ENCODE measurements around the gene RBM23. TPM values are rescaled to one million over a fixed set of nuclear protein-coding genes. Genes with fewer than 3 reads are reported as not detected.
"Not testable (repeated sequence)": the region's sequence is repeated elsewhere in the genome, so short reads cannot be mapped to it uniquely, and the experiment has no call there.

The RBM23 gene
- total RNA-seq, 1 donor from 2014 or later: 170 TPM

GRCh38 chr14:22852940-22853767, 65.8 kb downstream of the RBM23 start:
- Histone ChIP-seq H3K79me2 (ENCODE audit: low read depth) (no peaks in the 10 kb centered on the region), H3K4me1 (peaks cover 12% of the 10 kb centered on the region), H3K9me3 (ENCODE audit: low read depth) (no peaks in the 10 kb centered on the region), H4K20me1 (ENCODE audit: low read depth) (no peaks in the 10 kb centered on the region), H2AFZ (replicated peaks) (peak overlapping the region; percentile 99), H3K27me3 (no peaks in the 10 kb centered on the region), H3K9ac (no peak overlapping the region), H3K4me3 (peak overlapping the region; percentile 52), H3K27ac (no peak overlapping the region), H3F3A (ENCODE audit: low read depth) (peaks cover 3% of the 10 kb centered on the region), H3K36me3 (no peaks in the 10 kb centered on the region), H3K4me2 (peak overlapping the region; percentile 91)
- Mint-ChIP-seq H3K27ac (peak overlapping the region; percentile 42), H3K9me3 (no peaks in the 10 kb centered on the region), H3K4me1 (peaks cover 16% of the 10 kb centered on the region), H3K36me3 (no peaks in the 10 kb centered on the region), H3K4me3 (peak overlapping the region; percentile 67), H3K27me3 (ENCODE audit: insufficient read depth, low read depth) (peaks cover 2% of the 10 kb centered on the region)
- peak; percentile 87 for DNase-seq (ENCODE audit: low spot score)
- peak; percentile 85 for TF ChIP-seq CTCF (IDR thresholded peaks at IDR 0.05)
- no peak for TF ChIP-seq EZH2 (IDR thresholded peaks at IDR 0.05)

GRCh38 chr14:22852599-22852939, 66.4 kb downstream of the RBM23 start:
- Mint-ChIP-seq H3K36me3 (no peaks in the 10 kb centered on the region), H3K27me3 (ENCODE audit: insufficient read depth, low read depth) (peaks cover 2% of the 10 kb centered on the region), H3K4me1 (peaks cover 22% of the 10 kb centered on the region), H3K9me3 (no peaks in the 10 kb centered on the region), H3K4me3 (no peak overlapping the region), H3K27ac (no peak overlapping the region)
- Histone ChIP-seq H4K20me1 (ENCODE audit: low read depth) (no peaks in the 10 kb centered on the region), H3K36me3 (no peaks in the 10 kb centered on the region), H3K9me3 (ENCODE audit: low read depth) (no peaks in the 10 kb centered on the region), H3K27ac (no peak overlapping the region), H3K4me1 (peaks cover 15% of the 10 kb centered on the region), H3K4me3 (no peak overlapping the region), H3K79me2 (ENCODE audit: low read depth) (no peaks in the 10 kb centered on the region), H3F3A (ENCODE audit: low read depth) (peaks cover 3% of the 10 kb centered on the region), H3K9ac (no peak overlapping the region), H2AFZ (replicated peaks) (peak overlapping the region; percentile 99), H3K27me3 (no peaks in the 10 kb centered on the region), H3K4me2 (no peak overlapping the region)
- DNase-seq (ENCODE audit: low spot score): no peak
- TF ChIP-seq EZH2phosphoT487 (IDR thresholded peaks at IDR 0.05) (no peak), CTCF (IDR thresholded peaks at IDR 0.05) (no peak), EZH2 (IDR thresholded peaks at IDR 0.05) (no peak)

GRCh38 chr14:22852178-22852577, 66.8 kb downstream of the RBM23 start:
- H3K79me2 ChIP-seq (ENCODE audit: low read depth); H2AFZ ChIP-seq (replicated peaks); H3K27ac Mint-ChIP-seq; H3K4me3 Mint-ChIP-seq; H3K27ac ChIP-seq; DNase-seq (ENCODE audit: low spot score); H3K27me3 Mint-ChIP-seq (ENCODE audit: insufficient read depth, low read depth); H3K9me3 ChIP-seq (ENCODE audit: low read depth); H3F3A ChIP-seq (ENCODE audit: low read depth); H3K9me3 Mint-ChIP-seq; H3K4me3 ChIP-seq; H3K36me3 ChIP-seq; H4K20me1 ChIP-seq (ENCODE audit: low read depth); H3K4me2 ChIP-seq; H3K27me3 ChIP-seq; H3K36me3 Mint-ChIP-seq; H3K9ac ChIP-seq: not testable (repeated sequence)
- peaks cover 15% of the 10 kb centered on the region for H3K4me1 ChIP-seq
- peaks cover 23% of the 10 kb centered on the region for H3K4me1 Mint-ChIP-seq
